IMR-90 (cell line): Measurements from ENCODE around the gene MICAL3.
"Not testable (repeated sequence)": the region's sequence is repeated elsewhere in the genome, so short reads cannot be mapped to it uniquely, and the experiment has no call there.

Experiments used
- CTCF ChIP-seq: conservative IDR thresholded peaks from 2 replicates; pipeline ENCODE4 v1.5.1; 2012; ENCODE audit warnings: mild to moderate bottlenecking, low read depth, low read length, improper control_type of control experiment
- POLR2A ChIP-seq: IDR thresholded peaks from 2 replicates; pipeline ENCODE4 v1.6.1; 2012; ENCODE audit warnings: mild to moderate bottlenecking, low read depth, low read length

- TF ChIP-seq POLR2A, CTCF: not testable (repeated sequence)
Observed at GRCh38 chr22:18020743-18021142, 3.6 kb downstream of the MICAL3 start.
